Sigmoid colon (tissue), 7 donors: Measurements from ENCODE around the gene ZNF653. TPM values are rescaled to one million over a fixed set of nuclear protein-coding genes. Genes with fewer than 3 reads are reported as not detected.
A peak's percentile ranks its signal among the peaks of the same experiment; 100 is the strongest.

ENCODE experiments used
- DNase-seq: peaks from one replicate; pipeline ENCODE4 v3.0.0-alpha.2; 2019
- H3K27ac ChIP-seq, 4 donors: fragments of 200-600 bp; sonication (generic); one replicate each; pipeline ENCODE4 v1.5.1; 2016 to 2019; ENCODE audit warnings: mild to moderate bottlenecking in 1 of 4
- H3K27me3 ChIP-seq, 3 donors: fragments of 200-600 bp; sonication (generic); one replicate each; pipeline ENCODE4 v1.5.1; 2019; ENCODE audit warnings: mild to moderate bottlenecking in 1 of 3
- H3K36me3 ChIP-seq, 4 donors: fragments of 200-600 bp; sonication (generic); one replicate each; pipeline ENCODE4 v1.5.1; 2016 to 2019
- H3K4me1 ChIP-seq, 4 donors: fragments of 200-600 bp; sonication (generic); one replicate each; pipeline ENCODE4 v1.5.1; 2017 to 2019
- H3K4me3 ChIP-seq, 4 donors: fragments of 200-600 bp; sonication (generic); one replicate each; pipeline ENCODE4 v1.5.1; 2017 to 2019; ENCODE audit warnings: mild to moderate bottlenecking in 2 of 4, moderate library complexity in 1 of 4
- H3K9me3 ChIP-seq, 4 donors: fragments of 200-600 bp in 3 of 4; sonication (generic) in 3 of 4; one replicate each; pipeline versions ENCODE4 v1.5.1 to v1.6.1; 2013 to 2019
- EP300 ChIP-seq, 4 donors: sonication (generic); formaldehyde crosslinking; IDR thresholded peaks; one replicate each; pipeline ENCODE4 v1.6.1; 2017; ENCODE audit warnings: antibody characterized with exemption in 4 of 4
- POLR2A ChIP-seq, 2 donors: fragments of 450-650 bp; IDR thresholded peaks; one replicate each; pipeline ENCODE4 v1.6.1; 2016; ENCODE audit warnings: antibody characterized with exemption in 2 of 2, mild to moderate bottlenecking in 2 of 2, moderate library complexity in 2 of 2
- POLR2AphosphoS5 ChIP-seq, 4 donors: sonication (generic); formaldehyde crosslinking; IDR thresholded peaks; one replicate each; pipeline ENCODE4 v1.6.1; 2017; ENCODE audit warnings: antibody characterized with exemption in 4 of 4
- WGBS, 2 donors: extraction: QIAGEN DNeasy Blood & Tissue Kit; methylation state at CpG; one replicate each; pipeline ENCODE4 v1.1.7; 2013; 5-methylcytosine and 5-hydroxymethylcytosine counted together
- intact Hi-C: fragments of 100-400 bp; cut with DNase I; formaldehyde crosslinking; loops from one replicate; pipeline ENCODE4 v1.15.1; 2023
- polyA plus RNA-seq, 3 donors: library from polyadenylated mRNA; stranded (reverse); fragments of 200-250 nt; gene quantifications; one replicate each; pipeline ENCODE4 v1.2.3, GENCODE V29; 2013
- total RNA-seq, 4 donors: library from RNA; depleted of rRNA; stranded (reverse); fragments of >200 nt; gene quantifications; one replicate each; pipeline ENCODE4 v1.1.0, GENCODE V29; 2016
- TF ChIP-seq, protein P1 (sequence below), 4 experiments: fragments of 450-650 bp in 3 of 4; fragments of 200-600 bp in 1 of 4; IDR thresholded peaks; one replicate each; pipeline ENCODE4 v1.5.1; 2016 to 2019; ENCODE audit warnings: antibody characterized with exemption in 4 of 4, mild to moderate bottlenecking in 3 of 4, moderate library complexity in 2 of 4
- donor health status: healthy with polysubstance abuse.
- donor health status: Bipolar disorder and iron deficiency.
- donor health status: healthy.

Gene ZNF653
- total and polyA plus RNA-seq, 7 donors, result 3.2 to 8.8 (median 7.5) TPM

DNA sequence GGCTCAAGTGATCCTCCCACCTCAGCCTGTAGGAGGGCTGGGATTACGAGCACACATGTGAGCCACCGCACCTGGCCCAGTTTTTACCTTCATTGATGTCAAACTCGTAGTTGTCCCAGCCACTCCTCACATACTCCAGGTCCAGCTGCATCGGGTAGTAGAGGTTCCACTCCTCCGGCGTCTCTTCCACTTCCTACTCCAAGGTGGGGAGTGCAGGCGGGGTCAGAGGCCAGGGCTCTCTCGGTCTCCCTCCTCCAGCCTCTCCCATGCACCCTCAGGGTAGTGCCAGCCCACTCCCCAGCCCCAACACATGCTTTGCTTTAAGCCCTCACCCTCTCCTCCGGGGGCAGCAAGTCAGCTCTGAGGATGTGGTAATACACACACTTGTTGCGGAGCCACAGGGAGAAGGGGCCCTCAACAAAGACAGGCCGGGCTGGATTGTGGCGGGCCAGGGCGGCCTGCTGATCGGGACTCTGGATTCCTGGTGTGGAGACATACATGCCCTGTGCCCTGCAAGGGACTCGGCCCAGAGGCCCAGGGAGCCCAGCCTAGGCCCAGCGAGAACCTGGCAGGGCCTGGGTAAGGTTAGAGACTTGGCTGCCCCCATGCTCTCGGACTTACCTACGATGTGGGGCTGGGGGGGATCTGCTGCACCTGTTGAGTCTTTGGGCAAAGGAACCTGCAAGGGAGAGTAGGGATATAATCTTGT is 1.9 kb upstream of the ZNF653 start:
- Histone ChIP-seq H3K4me3 (no peak overlapping the region), H3K27me3 (no peaks in the 10 kb centered on the region), H3K36me3 (peaks cover 0 to 24% (median 8%) of the 10 kb centered on the region in 4 donors), H3K9me3 (no peaks in the 10 kb centered on the region), H3K27ac (no peak overlapping the region), H3K4me1 (peaks cover 0 to 20% (median 11%) of the 10 kb centered on the region in 4 donors)
- intact Hi-C loops, result loop anchor here (5.0 kb wide), 1 partner anchor 70 kb away; the partner anchor contains the start of genes ODAD3 and PRKCSH
- TF ChIP-seq, protein P1, sequence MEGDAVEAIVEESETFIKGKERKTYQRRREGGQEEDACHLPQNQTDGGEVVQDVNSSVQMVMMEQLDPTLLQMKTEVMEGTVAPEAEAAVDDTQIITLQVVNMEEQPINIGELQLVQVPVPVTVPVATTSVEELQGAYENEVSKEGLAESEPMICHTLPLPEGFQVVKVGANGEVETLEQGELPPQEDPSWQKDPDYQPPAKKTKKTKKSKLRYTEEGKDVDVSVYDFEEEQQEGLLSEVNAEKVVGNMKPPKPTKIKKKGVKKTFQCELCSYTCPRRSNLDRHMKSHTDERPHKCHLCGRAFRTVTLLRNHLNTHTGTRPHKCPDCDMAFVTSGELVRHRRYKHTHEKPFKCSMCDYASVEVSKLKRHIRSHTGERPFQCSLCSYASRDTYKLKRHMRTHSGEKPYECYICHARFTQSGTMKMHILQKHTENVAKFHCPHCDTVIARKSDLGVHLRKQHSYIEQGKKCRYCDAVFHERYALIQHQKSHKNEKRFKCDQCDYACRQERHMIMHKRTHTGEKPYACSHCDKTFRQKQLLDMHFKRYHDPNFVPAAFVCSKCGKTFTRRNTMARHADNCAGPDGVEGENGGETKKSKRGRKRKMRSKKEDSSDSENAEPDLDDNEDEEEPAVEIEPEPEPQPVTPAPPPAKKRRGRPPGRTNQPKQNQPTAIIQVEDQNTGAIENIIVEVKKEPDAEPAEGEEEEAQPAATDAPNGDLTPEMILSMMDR (IDR thresholded peaks at IDR 0.05), result no peak
- no peak for TF ChIP-seq EP300 (IDR thresholded peaks at IDR 0.05)
- TF ChIP-seq POLR2A (IDR thresholded peaks at IDR 0.05), result no peak
- no peak for TF ChIP-seq POLR2AphosphoS5 (IDR thresholded peaks at IDR 0.05)
- 92% methylated on average over 18 of the region's 18 CpGs for WGBS, 2 donors
- no peak for DNase-seq

DNA sequence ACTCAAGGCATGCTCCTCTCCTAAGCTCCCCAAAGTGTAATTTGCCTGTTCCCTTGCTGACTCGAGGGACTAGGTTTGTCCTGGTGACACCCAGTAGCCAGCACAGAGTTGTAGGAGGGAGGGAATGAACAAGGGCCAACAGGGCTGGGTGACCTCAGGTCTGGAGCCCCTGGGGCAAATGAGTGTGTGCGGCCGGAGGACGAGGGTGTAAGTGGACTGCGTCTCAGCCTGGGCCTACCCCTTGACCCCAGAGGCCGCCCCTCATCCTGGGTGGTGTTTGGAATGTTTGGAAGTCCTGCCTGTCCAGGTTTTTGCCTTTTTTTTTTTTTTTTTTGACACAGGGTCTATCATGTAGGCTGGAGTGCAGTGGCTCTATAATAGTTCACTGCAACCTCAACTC is 1.3 kb upstream of the ZNF653 start:
- no peak overlapping the region for H3K4me3 ChIP-seq
- no peaks in the 10 kb centered on the region for H3K9me3 ChIP-seq
- no peak for DNase-seq
- peaks cover 0 to 20% (median 11%) of the 10 kb centered on the region in 4 donors for H3K4me1 ChIP-seq
- no peak for TF ChIP-seq POLR2A (IDR thresholded peaks at IDR 0.05)
- TF ChIP-seq, protein P1 (IDR thresholded peaks at IDR 0.05), result no peak
- 92 to 94% methylated on average over 6 of the region's 6 CpGs for WGBS, 2 donors
- H3K27ac ChIP-seq, result no peak overlapping the region
- H3K27me3 ChIP-seq, result no peaks in the 10 kb centered on the region
- H3K36me3 ChIP-seq, result peaks cover 0 to 19% (median 6%) of the 10 kb centered on the region in 4 donors
- intact Hi-C loops, result loop anchor here (5.0 kb wide), 1 partner anchor 70 kb away; the partner anchor contains the start of genes ODAD3 and PRKCSH

DNA sequence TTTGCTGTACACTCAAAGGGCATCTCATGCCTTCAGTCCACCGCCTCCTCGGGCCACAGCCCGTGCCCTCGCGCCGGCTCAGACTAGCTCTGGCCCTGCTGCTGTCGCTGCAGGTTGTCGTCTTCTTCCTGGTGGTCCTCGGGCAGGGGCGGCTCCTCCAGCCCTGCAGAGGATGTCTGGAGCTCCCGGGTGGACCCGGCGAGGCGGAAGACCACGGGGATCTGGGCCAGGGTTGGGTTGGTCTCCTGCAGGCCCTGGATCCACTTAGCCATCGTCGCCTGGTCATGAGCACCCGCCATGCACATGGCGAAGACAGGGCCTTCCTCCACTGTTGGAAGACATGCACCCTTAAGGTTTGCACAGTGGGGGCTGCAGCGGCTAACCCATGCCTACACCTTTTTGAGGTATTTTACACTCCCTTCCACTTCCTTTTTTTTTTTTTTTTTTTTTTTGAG is 489 bp upstream of the ZNF653 start:
- intact Hi-C loops, result loop anchor here (5.0 kb wide), 1 partner anchor 69 kb away; the partner anchor contains the start of genes ODAD3 and PRKCSH
- Histone ChIP-seq H3K4me3 (peak overlapping the region; percentile 82 to 98 (median 90)), H3K27me3 (no peaks in the 10 kb centered on the region), H3K9me3 (no peaks in the 10 kb centered on the region), H3K4me1 (peaks cover 0 to 20% (median 11%) of the 10 kb centered on the region in 4 donors), H3K36me3 (peaks cover 0 to 10% (median 2%) of the 10 kb centered on the region in 4 donors), H3K27ac (peak overlapping the region; percentile 92 to 98 (median 98))
- DNase-seq, result no peak
- TF ChIP-seq POLR2A (IDR thresholded peaks at IDR 0.05) (no peak), POLR2AphosphoS5 (IDR thresholded peaks at IDR 0.05) (no peak), EP300 (IDR thresholded peaks at IDR 0.05) (no peak)
- TF ChIP-seq, protein P1 (IDR thresholded peaks at IDR 0.05), result no peak
- 31 to 34% methylated on average over 20 of the region's 20 CpGs for WGBS, 2 donors

DNA sequence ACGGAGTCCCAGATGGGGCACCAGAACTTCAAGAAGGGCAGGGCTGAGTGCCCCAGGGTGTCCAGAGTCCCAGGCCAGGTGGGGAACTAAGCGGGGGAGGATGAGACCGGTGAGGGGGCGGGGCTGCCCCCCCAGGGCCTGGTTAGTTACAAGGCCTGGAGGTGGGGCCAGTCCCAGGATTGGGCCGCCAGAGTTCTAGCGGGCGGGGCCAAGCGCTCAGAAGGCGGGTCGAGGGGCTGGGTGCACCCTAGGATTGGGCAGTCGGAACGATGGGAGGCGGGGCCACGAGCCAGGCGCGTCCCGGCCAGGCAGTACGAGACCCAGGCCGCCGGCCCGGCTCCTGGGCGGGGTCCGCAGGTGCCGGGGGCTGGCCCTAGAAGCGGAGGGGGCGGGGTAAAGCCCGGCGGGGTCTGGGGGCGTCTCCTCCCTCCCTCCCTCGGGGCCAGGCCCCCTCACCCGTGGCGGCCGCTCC is 571 bp downstream of the ZNF653 start:
- Histone ChIP-seq H3K27me3 (no peaks in the 10 kb centered on the region), H3K4me3 (peak overlapping the region; percentile 82 to 98 (median 90)), H3K27ac (peak overlapping the region; percentile 92 to 98 (median 98)), H3K36me3 (no peaks in the 10 kb centered on the region), H3K9me3 (no peaks in the 10 kb centered on the region), H3K4me1 (peaks cover 0 to 20% (median 11%) of the 10 kb centered on the region in 4 donors)
- TF ChIP-seq POLR2A (IDR thresholded peaks at IDR 0.05) (peak in 1 of 2 donors; percentile 11), EP300 (IDR thresholded peaks at IDR 0.05) (no peak), POLR2AphosphoS5 (IDR thresholded peaks at IDR 0.05) (peak; percentile 51 to 80 (median 70))
- TF ChIP-seq, protein P1 (IDR thresholded peaks at IDR 0.05), result no peak
- WGBS, 2 donors, result 0 to 1% methylated on average over 33 of the region's 33 CpGs
- peak; percentile 99 for DNase-seq
- intact Hi-C loops, result loop anchor here (2.0 to 5.0 kb wide), 3 partner anchors 24 to 68 kb away; partner anchors contain the start of genes ECSIT, ELOF1, ODAD3 and PRKCSH
